Activated CD4-positive, alpha-beta memory T cell treated with anti-CD3 and anti-CD28 coated beads for 36 hours (primary cell): Measurements from ENCODE around the gene DAB1. TPM values are rescaled to one million over a fixed set of nuclear protein-coding genes. Genes with fewer than 3 reads are reported as not detected.
A peak's percentile ranks its signal among the peaks of the same experiment; 100 is the strongest.

ENCODE experiments used
- CTCF ChIA-PET: fragments of 350-600 bp; sonication (Branson Sonifier 250); formaldehyde crosslinking; loops from one replicate; lab custom pipeline; 2021; ENCODE audit warnings: antibody characterized with exemption, inconsistent platforms; lab: Charles Lee
- POLR2A ChIA-PET: fragments of 350-600 bp; sonication (Branson Sonifier 250); formaldehyde crosslinking; loops from one replicate; lab custom pipeline; 2021; ENCODE audit warnings: antibody characterized with exemption; lab: Charles Lee
- DNase-seq: peaks from one replicate; pipeline ENCODE4 v3.0.0-alpha.2; 2020
- H3K27ac Mint-ChIP-seq: one replicate; pipeline ENCODE4 v1.8.0; 2021; ENCODE audit warnings: mixed read lengths
- H3K27me3 Mint-ChIP-seq: one replicate; pipeline ENCODE4 v1.8.0; 2021; ENCODE audit warnings: mixed read lengths
- H3K36me3 Mint-ChIP-seq: one replicate; pipeline ENCODE4 v1.8.0; 2021; ENCODE audit warnings: mixed read lengths
- H3K4me1 Mint-ChIP-seq: one replicate; pipeline ENCODE4 v1.8.0; 2021; ENCODE audit warnings: low read depth, mixed read lengths
- H3K4me3 Mint-ChIP-seq: one replicate; pipeline ENCODE4 v1.8.0; 2021; ENCODE audit warnings: mild to moderate bottlenecking, mixed read lengths
- H3K9me3 Mint-ChIP-seq: one replicate; pipeline ENCODE4 v1.8.0; 2021; ENCODE audit warnings: mixed read lengths
- intact Hi-C: fragments of 100-400 bp; cut with micrococcal nuclease; formaldehyde crosslinking; loops from one replicate; pipeline ENCODE4 v1.15.1; 2023
- total RNA-seq, 2 experiments: library from RNA; stranded (reverse); gene quantifications; one replicate each; pipeline ENCODE4 v1.2.3, GENCODE V29; 2021

Gene DAB1
- total RNA-seq, 2 experiments from 2014 or later, result 0.24 to 0.46 TPM

GRCh38 chr1:56972976-56973375 lies 450.9 kb downstream of the DAB1 start:
- Mint-ChIP-seq H3K4me1 (no peaks in the 10 kb centered on the region), H3K9me3 (no peaks in the 10 kb centered on the region), H3K4me3 (no peak overlapping the region), H3K27me3 (no peaks in the 10 kb centered on the region), H3K27ac (no peak overlapping the region), H3K36me3 (no peaks in the 10 kb centered on the region)
- intact Hi-C loops, result no loop called here
- no peak for DNase-seq
- CTCF ChIA-PET, result no interaction called here
- POLR2A ChIA-PET, result no interaction called here

GRCh38 chr1:56970280-56970679 lies 453.6 kb downstream of the DAB1 start:
- Mint-ChIP-seq H3K9me3 (no peaks in the 10 kb centered on the region), H3K27ac (no peak overlapping the region), H3K36me3 (no peaks in the 10 kb centered on the region), H3K4me1 (no peaks in the 10 kb centered on the region), H3K4me3 (no peak overlapping the region), H3K27me3 (no peaks in the 10 kb centered on the region)
- DNase-seq, result no peak
- POLR2A ChIA-PET, result no interaction called here
- CTCF ChIA-PET, result no interaction called here
- intact Hi-C loops, result no loop called here

- H3K36me3 Mint-ChIP-seq, result no peaks in the 10 kb centered on the region
- H3K27ac Mint-ChIP-seq, result no peak overlapping the region
- DNase-seq, result no peak
- no peaks in the 10 kb centered on the region for H3K4me1 Mint-ChIP-seq
- ChIA-PET POLR2A (no interaction called here), CTCF (interaction anchor here (0.9 to 1.1 kb wide), 2 partner anchors 21 to 137 kb away, joined by 3 to 5 read pairs; no protein-coding TSS in a partner anchor)
- intact Hi-C loops, result no loop called here
- no peaks in the 10 kb centered on the region for H3K27me3 Mint-ChIP-seq
- H3K9me3 Mint-ChIP-seq, result no peaks in the 10 kb centered on the region
- no peak overlapping the region for H3K4me3 Mint-ChIP-seq
Measured at GRCh38 chr1:56968878-56969495, 454.9 kb downstream of the DAB1 start.

- H3K4me1 Mint-ChIP-seq, result no peaks in the 10 kb centered on the region
- H3K4me3 Mint-ChIP-seq, result no peak overlapping the region
- intact Hi-C loops, result no loop called here
- CTCF ChIA-PET, result interaction anchor here (0.9 to 1.1 kb wide), 2 partner anchors 21 to 136 kb away, joined by 3 to 5 read pairs; no protein-coding TSS in a partner anchor
- H3K9me3 Mint-ChIP-seq, result no peaks in the 10 kb centered on the region
- H3K27me3 Mint-ChIP-seq, result no peaks in the 10 kb centered on the region
- POLR2A ChIA-PET, result no interaction called here
- DNase-seq, result peak; percentile 13
- no peak overlapping the region for H3K27ac Mint-ChIP-seq
- no peaks in the 10 kb centered on the region for H3K36me3 Mint-ChIP-seq
Measured at GRCh38 chr1:56967900-56968832, 455.7 kb downstream of the DAB1 start.

GRCh38 chr1:56967355-56967754 lies 456.5 kb downstream of the DAB1 start:
- intact Hi-C loops, result no loop called here
- no peak overlapping the region for H3K4me3 Mint-ChIP-seq
- no peaks in the 10 kb centered on the region for H3K4me1 Mint-ChIP-seq
- POLR2A ChIA-PET, result no interaction called here
- DNase-seq, result no peak
- H3K27ac Mint-ChIP-seq, result no peak overlapping the region
- CTCF ChIA-PET, result no interaction called here
- H3K27me3 Mint-ChIP-seq, result no peaks in the 10 kb centered on the region
- no peaks in the 10 kb centered on the region for H3K9me3 Mint-ChIP-seq
- H3K36me3 Mint-ChIP-seq, result no peaks in the 10 kb centered on the region

- no peaks in the 10 kb centered on the region for H3K36me3 Mint-ChIP-seq
- H3K4me1 Mint-ChIP-seq, result no peaks in the 10 kb centered on the region
- CTCF ChIA-PET, result no interaction called here
- POLR2A ChIA-PET, result no interaction called here
- intact Hi-C loops, result no loop called here
- DNase-seq, result no peak
- no peak overlapping the region for H3K27ac Mint-ChIP-seq
- no peak overlapping the region for H3K4me3 Mint-ChIP-seq
- H3K27me3 Mint-ChIP-seq, result no peaks in the 10 kb centered on the region
- H3K9me3 Mint-ChIP-seq, result no peaks in the 10 kb centered on the region
Measured at GRCh38 chr1:56966698-56966999, 457.2 kb downstream of the DAB1 start.

- Mint-ChIP-seq H3K4me1 (no peaks in the 10 kb centered on the region), H3K9me3 (no peaks in the 10 kb centered on the region), H3K27ac (no peak within 1 kb of the TSS), H3K27me3 (no peaks in the 10 kb centered on the region), H3K36me3 (no peaks in the 10 kb centered on the region), H3K4me3 (no peak within 1 kb of the TSS)
- intact Hi-C loops, result no loop called here
- ChIA-PET POLR2A (no interaction called here), CTCF (no interaction called here)
- no peak for DNase-seq
Measured at GRCh38 chr1:56965916-56966697, 457.8 kb downstream of the DAB1 start, which contains the start of gene C8B. TSS of gene C8B (minus strand) at chr1:56966015. CDS start at chr1:56965948, 67 bp downstream.

- Mint-ChIP-seq H3K27ac (no peak overlapping the region), H3K4me1 (no peaks in the 10 kb centered on the region), H3K4me3 (no peak overlapping the region), H3K36me3 (no peaks in the 10 kb centered on the region), H3K27me3 (no peaks in the 10 kb centered on the region), H3K9me3 (no peaks in the 10 kb centered on the region)
- CTCF ChIA-PET, result no interaction called here
- intact Hi-C loops, result no loop called here
- POLR2A ChIA-PET, result no interaction called here
- DNase-seq, result no peak
Measured at GRCh38 chr1:56965191-56965590, 458.7 kb downstream of the DAB1 start.

- POLR2A ChIA-PET, result no interaction called here
- Mint-ChIP-seq H3K27me3 (no peaks in the 10 kb centered on the region), H3K27ac (no peak overlapping the region), H3K9me3 (no peaks in the 10 kb centered on the region), H3K36me3 (no peaks in the 10 kb centered on the region), H3K4me3 (no peak overlapping the region), H3K4me1 (no peaks in the 10 kb centered on the region)
- CTCF ChIA-PET, result no interaction called here
- no peak for DNase-seq
- intact Hi-C loops, result no loop called here
Measured at GRCh38 chr1:56964349-56965017, 459.4 kb downstream of the DAB1 start.

- ChIA-PET CTCF (no interaction called here), POLR2A (no interaction called here)
- no peak for DNase-seq
- H3K4me3 Mint-ChIP-seq, result no peak overlapping the region
- H3K27me3 Mint-ChIP-seq, result no peaks in the 10 kb centered on the region
- intact Hi-C loops, result no loop called here
- H3K27ac Mint-ChIP-seq, result no peak overlapping the region
- no peaks in the 10 kb centered on the region for H3K4me1 Mint-ChIP-seq
- H3K36me3 Mint-ChIP-seq, result no peaks in the 10 kb centered on the region
- H3K9me3 Mint-ChIP-seq, result no peaks in the 10 kb centered on the region
Measured at GRCh38 chr1:56963667-56964066, 460.2 kb downstream of the DAB1 start.

GRCh38 chr1:56961426-56961825 lies 462.4 kb downstream of the DAB1 start:
- H3K9me3 Mint-ChIP-seq, result no peaks in the 10 kb centered on the region
- no peaks in the 10 kb centered on the region for H3K4me1 Mint-ChIP-seq
- no peaks in the 10 kb centered on the region for H3K36me3 Mint-ChIP-seq
- intact Hi-C loops, result no loop called here
- H3K4me3 Mint-ChIP-seq, result no peak overlapping the region
- POLR2A ChIA-PET, result no interaction called here
- no peaks in the 10 kb centered on the region for H3K27me3 Mint-ChIP-seq
- CTCF ChIA-PET, result no interaction called here
- H3K27ac Mint-ChIP-seq, result no peak overlapping the region
- DNase-seq, result no peak

GRCh38 chr1:56958526-56958925 lies 465.3 kb downstream of the DAB1 start:
- ChIA-PET CTCF (no interaction called here), POLR2A (no interaction called here)
- Mint-ChIP-seq H3K9me3 (no peaks in the 10 kb centered on the region), H3K4me3 (no peak overlapping the region), H3K27ac (no peak overlapping the region), H3K4me1 (no peaks in the 10 kb centered on the region), H3K36me3 (no peaks in the 10 kb centered on the region), H3K27me3 (no peaks in the 10 kb centered on the region)
- no peak for DNase-seq
- intact Hi-C loops, result no loop called here
